ENCODE results near the gene SCMH1. TPM values are rescaled to one million over a fixed set of nuclear protein-coding genes. Genes with fewer than 3 reads are reported as not detected.

The SCMH1 gene
- total RNA-seq, 1 experiment from 2014 or later: 28.0 TPM

GRCh38 chr1:41158147-41158875, 83.8 kb downstream of the SCMH1 start:
- Histone ChIP-seq H3K9me2 (ENCODE audit: insufficient read depth) (no peaks in the 10 kb centered on the region), H3K36me3 (ENCODE audit: control insufficient read depth in 1 of 2, insufficient read depth in 2 of 2, low read length in 2 of 2) (no peaks in the 10 kb centered on the region), H4K20me1 (ENCODE audit: insufficient read depth) (no peaks in the 10 kb centered on the region), H3K27ac (ENCODE audit: low read depth, low read length) (no peak overlapping the region), H2AFZ (ENCODE audit: low read depth, low read length, poor library complexity, severe bottlenecking) (no peak overlapping the region), H3K9me3 (ENCODE audit: control insufficient read depth in 1 of 2, insufficient read depth in 1 of 2, low read depth in 1 of 2, low read length in 2 of 2) (no peaks in the 10 kb centered on the region), H3K4me3 (replicated peaks in 1 of 2; ENCODE audit: low read depth in 1 of 2, low read length in 2 of 2) (no peak overlapping the region), H3K4me2 (ENCODE audit: low read length) (no peak overlapping the region), H3K9ac (ENCODE audit: low read length) (no peak overlapping the region), H3K4me1 (ENCODE audit: control insufficient read depth in 1 of 2, insufficient read depth in 2 of 2, low read length in 2 of 2) (no peaks in the 10 kb centered on the region), H3K79me2 (ENCODE audit: insufficient read depth, low read length) (no peaks in the 10 kb centered on the region), H3K27me3 (ENCODE audit: insufficient read depth, low read length) (no peaks in the 10 kb centered on the region)
- ChIA-PET POLR2A (no interaction called here), RAD21 (ENCODE audit: low non-redundant PET in 1 of 2, low total read pairs in 2 of 2, uncharacterized antibody in 2 of 2, unreplicated experiment in 2 of 2) (no interaction called here), CTCF (no interaction called here)
- intact Hi-C loops (cut with micrococcal nuclease): no loop called here
- DNase-seq (ENCODE audit: low read depth, low spot score): no peak
- no TSS peak for BruUV-seq (replicated peaks)
- ATAC-seq: no peak
- TF ChIP-seq ZFX (IDR thresholded peaks at IDR 0.05): no peak
- TF ChIP-seq EGR1 (IDR thresholded peaks at IDR 0.05; ENCODE audit: low read depth): no peak
- no peak for TF ChIP-seq RAD21 (IDR thresholded peaks at IDR 0.05; ENCODE audit: low read depth)
- TF ChIP-seq ELF1 (IDR thresholded peaks at IDR 0.05; ENCODE audit: borderline replicate concordance, low read depth): no peak
- no peak for TF ChIP-seq YY1 (IDR thresholded peaks at IDR 0.05; ENCODE audit: extremely low read depth, insufficient replicate concordance, low read depth, low read length)
- no peak for TF ChIP-seq CBX3 (IDR thresholded peaks at IDR 0.05; ENCODE audit: low read depth)
- TF ChIP-seq JUND (IDR thresholded peaks at IDR 0.05): no peak
- no peak for TF ChIP-seq MAX (IDR thresholded peaks at IDR 0.05)
- no peak for TF ChIP-seq SP1 (IDR thresholded peaks at IDR 0.05; ENCODE audit: low read depth)
- TF ChIP-seq FOSL1 (IDR thresholded peaks at IDR 0.05; ENCODE audit: low read depth): no peak
- no peak for TF ChIP-seq SIN3A (IDR thresholded peaks at IDR 0.05; ENCODE audit: low read depth)
- TF ChIP-seq ZNF274 (IDR thresholded peaks at IDR 0.05; ENCODE audit: low read depth, low read length): no peak
- TF ChIP-seq REST (IDR thresholded peaks at IDR 0.05; ENCODE audit: low read depth): no peak
- no peak for TF ChIP-seq POLR2A (IDR thresholded peaks at IDR 0.05; ENCODE audit: borderline replicate concordance, extremely low read depth, insufficient read depth, insufficient read length)
- TF ChIP-seq CEBPB (IDR thresholded peaks at IDR 0.05; ENCODE audit: low read depth): no peak
- TF ChIP-seq TCF7L2 (IDR thresholded peaks at IDR 0.05; ENCODE audit: borderline replicate concordance, extremely low read depth, insufficient read depth, insufficient read length): no peak
- no peak for TF ChIP-seq EZH2 (IDR thresholded peaks at IDR 0.05)
- no peak for TF ChIP-seq POLR2AphosphoS5 (IDR thresholded peaks at IDR 0.05; ENCODE audit: low read depth, low read length)
- no peak for TF ChIP-seq CTCF (IDR thresholded peaks at IDR 0.05 in 2 of 3, conservative IDR thresholded peaks at IDR 0.05 in 1 of 3; ENCODE audit: borderline replicate concordance in 1 of 3, insufficient read depth in 1 of 3, low read depth in 2 of 3, low read length in 2 of 3)
- TF ChIP-seq EZH2phosphoT487 (IDR thresholded peaks at IDR 0.05; ENCODE audit: borderline replicate concordance): no peak
